Astrocyte (in vitro differentiated cells and primary cell): ENCODE results near the gene B4GALNT3. TPM values are rescaled to one million over a fixed set of nuclear protein-coding genes. Genes with fewer than 3 reads are reported as not detected.

Source experiments
- DNase-seq: peaks from one replicate; pipeline ENCODE4 v3.0.0-alpha.2; 2010; ENCODE audit warnings: low read depth
- FAIRE-seq: peaks from 2 replicates; lab custom pipeline; 2011; peaks lifted over from hg19 to GRCh38; lab: Jason Lieb, UNC
- H2AFZ ChIP-seq: 2 replicates; pipeline ENCODE4 v1.6.0; 2012; ENCODE audit warnings: low read depth, low read length, inconsistent platforms
- H3K27ac ChIP-seq: 2 replicates; pipeline ENCODE4 v1.5.1; 2011; ENCODE audit warnings: low read depth, low read length, inconsistent platforms
- H3K27me3 ChIP-seq: 2 replicates; pipeline ENCODE4 v1.6.0; 2011; ENCODE audit warnings: low read length, inconsistent platforms; ENCODE audit not compliant: insufficient read depth
- H3K36me3 ChIP-seq: 2 replicates; pipeline ENCODE4 v1.5.1; 2011; ENCODE audit warnings: low read length, inconsistent platforms; ENCODE audit not compliant: insufficient read depth
- H3K4me1 ChIP-seq: 2 replicates; pipeline ENCODE4 v1.5.1; 2011; ENCODE audit warnings: low read length, inconsistent platforms; ENCODE audit not compliant: insufficient read depth
- H3K4me2 ChIP-seq: 2 replicates; pipeline ENCODE4 v1.6.0; 2012; ENCODE audit warnings: low read length, inconsistent platforms
- H3K4me3 ChIP-seq: 2 replicates; pipeline ENCODE4 v1.5.1; 2011; ENCODE audit warnings: low read depth, mild to moderate bottlenecking, low read length, inconsistent platforms; ENCODE audit not compliant: insufficient read depth
- H3K79me2 ChIP-seq: 2 replicates; pipeline ENCODE4 v1.6.0; 2012; ENCODE audit warnings: mild to moderate bottlenecking, low read length, inconsistent platforms; ENCODE audit not compliant: insufficient read depth
- H3K9ac ChIP-seq: 2 replicates; pipeline ENCODE4 v1.6.0; 2012; ENCODE audit warnings: mild to moderate bottlenecking, low read length, inconsistent platforms
- H3K9me3 ChIP-seq: 2 replicates; pipeline ENCODE4 v1.5.1; 2012; ENCODE audit warnings: low read depth, mild to moderate bottlenecking, low read length, inconsistent platforms; ENCODE audit not compliant: insufficient read depth
- H4K20me1 ChIP-seq: 2 replicates; pipeline ENCODE4 v1.6.0; 2012; ENCODE audit warnings: low read length, inconsistent platforms; ENCODE audit not compliant: insufficient read depth
- H3K27ac Mint-ChIP-seq: one replicate; pipeline ENCODE4 v1.8.0; 2021; ENCODE audit warnings: mild to moderate bottlenecking, mixed read lengths; ENCODE audit not compliant: unreplicated experiment
- H3K27me3 Mint-ChIP-seq: one replicate; pipeline ENCODE4 v1.8.0; 2021; ENCODE audit warnings: low read depth, mixed read lengths; ENCODE audit not compliant: unreplicated experiment
- H3K36me3 Mint-ChIP-seq: one replicate; pipeline ENCODE4 v1.8.0; 2021; ENCODE audit warnings: low read depth, mixed read lengths; ENCODE audit not compliant: unreplicated experiment
- H3K4me1 Mint-ChIP-seq: one replicate; pipeline ENCODE4 v1.8.0; 2021; ENCODE audit warnings: low read depth, mixed read lengths; ENCODE audit not compliant: unreplicated experiment
- H3K4me3 Mint-ChIP-seq: one replicate; pipeline ENCODE4 v1.8.0; 2021; ENCODE audit warnings: mild to moderate bottlenecking, moderate library complexity, mixed read lengths; ENCODE audit not compliant: unreplicated experiment
- H3K9me3 Mint-ChIP-seq: one replicate; pipeline ENCODE4 v1.8.0; 2021; ENCODE audit warnings: mild to moderate bottlenecking, mixed read lengths; ENCODE audit not compliant: unreplicated experiment
- EZH2 ChIP-seq: IDR thresholded peaks from 2 replicates; pipeline ENCODE4 v1.6.1; 2012; ENCODE audit warnings: mild to moderate bottlenecking, low read length, inconsistent platforms; ENCODE audit not compliant: insufficient read depth
- total RNA-seq: library from RNA; stranded (reverse); gene quantifications from 2 replicates; pipeline ENCODE4 v1.2.1, GENCODE V29; 2021
- TF ChIP-seq, protein P1 (sequence below): IDR thresholded peaks from 2 replicates; pipeline ENCODE4 v1.5.1; 2011; ENCODE audit warnings: low read depth, mild to moderate bottlenecking, inconsistent platforms, low read length, moderate library complexity; ENCODE audit not compliant: insufficient read depth

The B4GALNT3 gene
- total RNA-seq, 1 donor from 2014 or later = 3.6 TPM

DNA sequence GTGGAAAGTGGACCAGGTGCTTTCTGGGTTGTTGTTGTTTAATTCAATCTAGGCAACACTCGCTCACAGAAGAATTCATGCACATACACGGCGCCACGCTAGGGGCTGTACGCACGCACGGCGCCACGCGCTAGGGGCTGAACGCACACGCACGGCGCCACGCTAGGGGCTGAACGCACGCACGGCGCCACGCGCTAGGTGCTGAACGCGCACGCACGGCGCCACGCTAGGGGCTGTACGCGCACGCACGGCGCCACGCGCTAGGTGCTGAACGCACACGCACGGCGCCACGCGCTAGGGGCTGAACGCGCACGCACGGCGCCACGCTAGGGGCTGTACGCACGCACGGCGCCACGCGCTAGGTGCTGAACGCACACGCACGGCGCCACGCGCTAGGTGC is 149.2 kb downstream of the B4GALNT3 start:
- peaks cover 13% of the 10 kb centered on the region for H3K27me3 Mint-ChIP-seq
- peaks cover 7% of the 10 kb centered on the region for H3K4me1 ChIP-seq

DNA sequence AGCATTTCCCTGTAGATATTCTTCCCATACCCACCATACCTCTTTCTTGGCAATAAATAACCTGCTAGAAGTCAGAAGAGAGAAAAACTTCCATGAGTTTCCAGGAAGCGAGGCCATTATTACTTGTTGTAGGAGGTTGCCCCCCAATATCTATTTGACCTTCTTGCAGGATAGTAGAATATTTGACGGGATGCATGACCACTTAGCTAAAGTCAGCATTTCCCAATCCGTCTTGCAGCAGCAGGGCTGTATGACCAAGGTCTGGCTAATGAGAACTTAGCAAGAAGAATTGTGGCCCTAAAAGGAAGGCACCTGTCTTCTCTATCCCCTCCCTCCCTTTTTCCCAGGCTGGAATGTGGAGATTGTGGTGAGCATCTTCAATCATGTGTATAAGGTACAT is 152.0 kb downstream of the B4GALNT3 start:
- H3K4me1 Mint-ChIP-seq = peaks cover 12% of the 10 kb centered on the region
- H2AFZ ChIP-seq = no peak overlapping the region
- H3K79me2 ChIP-seq = no peaks in the 10 kb centered on the region
- H3K27ac Mint-ChIP-seq = no peak overlapping the region
- no peaks in the 10 kb centered on the region for H3K36me3 ChIP-seq
- no peak overlapping the region for H3K4me3 Mint-ChIP-seq
- no peak for DNase-seq
- no peaks in the 10 kb centered on the region for H3K36me3 Mint-ChIP-seq
- H4K20me1 ChIP-seq = no peaks in the 10 kb centered on the region
- H3K27ac ChIP-seq = no peak overlapping the region
- H3K9ac ChIP-seq = no peak overlapping the region
- no peaks in the 10 kb centered on the region for H3K9me3 ChIP-seq
- no peak overlapping the region for H3K4me3 ChIP-seq
- no peaks in the 10 kb centered on the region for H3K27me3 ChIP-seq
- H3K4me2 ChIP-seq = no peak overlapping the region
- peaks cover 7% of the 10 kb centered on the region for H3K4me1 ChIP-seq
- no peaks in the 10 kb centered on the region for H3K9me3 Mint-ChIP-seq
- TF ChIP-seq, protein P1, sequence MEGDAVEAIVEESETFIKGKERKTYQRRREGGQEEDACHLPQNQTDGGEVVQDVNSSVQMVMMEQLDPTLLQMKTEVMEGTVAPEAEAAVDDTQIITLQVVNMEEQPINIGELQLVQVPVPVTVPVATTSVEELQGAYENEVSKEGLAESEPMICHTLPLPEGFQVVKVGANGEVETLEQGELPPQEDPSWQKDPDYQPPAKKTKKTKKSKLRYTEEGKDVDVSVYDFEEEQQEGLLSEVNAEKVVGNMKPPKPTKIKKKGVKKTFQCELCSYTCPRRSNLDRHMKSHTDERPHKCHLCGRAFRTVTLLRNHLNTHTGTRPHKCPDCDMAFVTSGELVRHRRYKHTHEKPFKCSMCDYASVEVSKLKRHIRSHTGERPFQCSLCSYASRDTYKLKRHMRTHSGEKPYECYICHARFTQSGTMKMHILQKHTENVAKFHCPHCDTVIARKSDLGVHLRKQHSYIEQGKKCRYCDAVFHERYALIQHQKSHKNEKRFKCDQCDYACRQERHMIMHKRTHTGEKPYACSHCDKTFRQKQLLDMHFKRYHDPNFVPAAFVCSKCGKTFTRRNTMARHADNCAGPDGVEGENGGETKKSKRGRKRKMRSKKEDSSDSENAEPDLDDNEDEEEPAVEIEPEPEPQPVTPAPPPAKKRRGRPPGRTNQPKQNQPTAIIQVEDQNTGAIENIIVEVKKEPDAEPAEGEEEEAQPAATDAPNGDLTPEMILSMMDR = no peak
- no peak for TF ChIP-seq EZH2
- H3K27me3 Mint-ChIP-seq = peaks cover 18% of the 10 kb centered on the region
- no peak for FAIRE-seq

More for the DNA sequence above, 149.2 kb downstream of the B4GALNT3 start:
- Histone ChIP-seq H3K36me3 (no peaks in the 10 kb centered on the region), H3K79me2 (no peaks in the 10 kb centered on the region), H3K27ac (no peak overlapping the region), H2AFZ (no peak overlapping the region), H4K20me1 (no peaks in the 10 kb centered on the region), H3K27me3 (no peaks in the 10 kb centered on the region), H3K4me2 (no peak overlapping the region), H3K9ac (no peak overlapping the region), H3K9me3 (no peaks in the 10 kb centered on the region), H3K4me3 (no peak overlapping the region)
- TF ChIP-seq, protein P1 = no peak
- Mint-ChIP-seq H3K36me3 (no peaks in the 10 kb centered on the region), H3K4me1 (peaks cover 6% of the 10 kb centered on the region), H3K4me3 (no peak overlapping the region), H3K9me3 (no peaks in the 10 kb centered on the region), H3K27ac (no peak overlapping the region)
- DNase-seq (no peak), FAIRE-seq (no peak)

DNA sequence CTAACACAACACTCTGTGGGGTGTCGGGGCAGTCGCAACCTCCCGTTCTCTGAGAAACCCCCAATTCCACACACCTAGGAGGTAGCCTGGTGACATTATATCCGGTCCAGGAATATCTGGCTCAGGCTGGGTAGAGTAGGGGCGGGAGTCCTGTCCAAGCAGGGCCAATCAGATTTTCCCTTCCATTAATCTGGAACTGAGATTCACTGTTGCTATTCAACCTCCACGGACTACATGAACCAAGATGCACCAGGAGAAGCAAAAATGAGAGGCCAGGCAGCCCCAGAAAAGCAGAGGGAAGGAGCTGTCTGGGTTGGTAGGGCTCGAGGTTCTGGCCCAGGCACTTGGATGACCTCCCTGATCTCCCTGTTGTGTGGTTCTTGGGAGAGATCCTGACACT is 152.6 kb downstream of the B4GALNT3 start:
- Histone ChIP-seq H3K79me2 (no peaks in the 10 kb centered on the region), H3K27ac (no peak overlapping the region), H3K27me3 (no peaks in the 10 kb centered on the region), H3K4me3 (no peak overlapping the region), H3K9me3 (no peaks in the 10 kb centered on the region), H3K36me3 (no peaks in the 10 kb centered on the region), H3K4me1 (peaks cover 7% of the 10 kb centered on the region), H4K20me1 (no peaks in the 10 kb centered on the region), H3K4me2 (no peak overlapping the region), H3K9ac (no peak overlapping the region), H2AFZ (no peak overlapping the region)
- Mint-ChIP-seq H3K27me3 (peaks cover 18% of the 10 kb centered on the region), H3K27ac (no peak overlapping the region), H3K4me3 (no peak overlapping the region), H3K4me1 (peaks cover 12% of the 10 kb centered on the region), H3K9me3 (peaks cover 2% of the 10 kb centered on the region), H3K36me3 (no peaks in the 10 kb centered on the region)
- TF ChIP-seq EZH2 = no peak
- TF ChIP-seq, protein P1 = no peak
- no peak for FAIRE-seq
- no peak for DNase-seq
